ENCODE data around the gene MKS1. TPM values are rescaled to one million over a fixed set of nuclear protein-coding genes. Genes with fewer than 3 reads are reported as not detected.

The MKS1 gene
- total RNA-seq, 1 donor from 2014 or later: 9.3 TPM

GRCh38 chr17:58208344-58208743 lies 10.7 kb downstream of the MKS1 start:
- no peak for DNase-seq (ENCODE audit: low spot score)
- intact Hi-C loops (cut with DNase I): no loop called here

GRCh38 chr17:58207451-58207850 lies 11.6 kb downstream of the MKS1 start:
- intact Hi-C loops (cut with DNase I): no loop called here

GRCh38 chr17:58205936-58206335 lies 13.1 kb downstream of the MKS1 start:
- intact Hi-C loops (cut with DNase I): no loop called here
- DNase-seq (ENCODE audit: low spot score): no peak

More at GRCh38 chr17:58207451-58207850, 11.6 kb downstream of the MKS1 start:
- DNase-seq (ENCODE audit: low spot score): no peak

GRCh38 chr17:58204796-58205195 lies 14.3 kb downstream of the MKS1 start:
- intact Hi-C loops (cut with DNase I): no loop called here
- DNase-seq (ENCODE audit: low spot score): no peak

GRCh38 chr17:58202859-58203258 lies 16.2 kb downstream of the MKS1 start:
- intact Hi-C loops (cut with DNase I): no loop called here
- DNase-seq (ENCODE audit: low spot score): no peak

- no peak for DNase-seq (ENCODE audit: low spot score)
- intact Hi-C loops (cut with DNase I): no loop called here
These were observed 18.9 kb downstream of the MKS1 start for GRCh38 chr17:58200024-58200633.

GRCh38 chr17:58196610-58197009 lies 22.4 kb downstream of the MKS1 start:
- intact Hi-C loops (cut with DNase I): no loop called here
- DNase-seq (ENCODE audit: low spot score): no peak

GRCh38 chr17:58195518-58196123 lies 23.4 kb downstream of the MKS1 start:
- intact Hi-C loops (cut with DNase I): no loop called here
- DNase-seq (ENCODE audit: low spot score): no peak

- intact Hi-C loops (cut with DNase I): no loop called here
- no peak for DNase-seq (ENCODE audit: low spot score)
These were observed 25.3 kb downstream of the MKS1 start for GRCh38 chr17:58193641-58194255.

- intact Hi-C loops (cut with DNase I): no loop called here
- DNase-seq (ENCODE audit: low spot score): no peak
These were observed 26.4 kb downstream of the MKS1 start, which contains the start of gene EPX for GRCh38 chr17:58192612-58193011. TSS of gene EPX (plus strand) at chr17:58192726. CDS start at chr17:58192847, 121 bp downstream.

- intact Hi-C loops (cut with DNase I): no loop called here
- DNase-seq (ENCODE audit: low spot score): no peak
These were observed 27.7 kb downstream of the MKS1 start for GRCh38 chr17:58191241-58191896.

GRCh38 chr17:58189436-58190146 lies 29.5 kb downstream of the MKS1 start:
- DNase-seq (ENCODE audit: low spot score): no peak
- intact Hi-C loops (cut with DNase I): no loop called here

GRCh38 chr17:58187675-58188074 lies 31.4 kb downstream of the MKS1 start:
- DNase-seq (ENCODE audit: low spot score): no peak
- intact Hi-C loops (cut with DNase I): no loop called here

GRCh38 chr17:58187063-58187462 lies 32.0 kb downstream of the MKS1 start:
- intact Hi-C loops (cut with DNase I): no loop called here

GRCh38 chr17:58186591-58186990 lies 32.5 kb downstream of the MKS1 start:
- intact Hi-C loops (cut with DNase I): no loop called here
- no peak for DNase-seq (ENCODE audit: low spot score)

More at GRCh38 chr17:58187063-58187462, 32.0 kb downstream of the MKS1 start:
- DNase-seq (ENCODE audit: low spot score): no peak

- no peak for DNase-seq (ENCODE audit: low spot score)
- intact Hi-C loops (cut with DNase I): no loop called here
These were observed 33.9 kb downstream of the MKS1 start for GRCh38 chr17:58184986-58185761.

- intact Hi-C loops (cut with DNase I): no loop called here
- DNase-seq (ENCODE audit: low spot score): no peak
These were observed 34.6 kb downstream of the MKS1 start for GRCh38 chr17:58184308-58184985.

- DNase-seq (ENCODE audit: low spot score): no peak
- intact Hi-C loops (cut with DNase I): no loop called here
These were observed 35.5 kb downstream of the MKS1 start for GRCh38 chr17:58183514-58183913.

- intact Hi-C loops (cut with DNase I): no loop called here
- no peak for DNase-seq (ENCODE audit: low spot score)
These were observed 37.3 kb downstream of the MKS1 start for GRCh38 chr17:58181796-58182195.
